Liver (tissue), 3 donors: Measurements from ENCODE around the gene ITIH4.
A peak's percentile ranks its signal among the peaks of the same experiment; 100 is the strongest.

Experiments used
- EGR1 ChIP-seq, 2 donors: IDR thresholded peaks; 2 replicates each; pipeline ENCODE4 v1.6.1; 2016 to 2018; ENCODE audit warnings: antibody characterized with exemption in 2 of 2, low read depth in 2 of 2
- FOXA1 ChIP-seq: IDR thresholded peaks from 2 replicates; pipeline ENCODE4 v1.6.1; 2016; ENCODE audit warnings: antibody characterized with exemption
- GABPA ChIP-seq, 2 donors: IDR thresholded peaks in 1 of 2; conservative IDR thresholded peaks in 1 of 2; 2 replicates each; pipeline ENCODE4 v1.6.1; 2016; ENCODE audit warnings: antibody characterized with exemption in 2 of 2, mild to moderate bottlenecking in 1 of 2, moderate library complexity in 1 of 2
- HNF4G ChIP-seq: IDR thresholded peaks from 2 replicates; pipeline ENCODE4 v1.6.1; 2016; ENCODE audit warnings: antibody characterized with exemption
- JUND ChIP-seq, 2 donors: IDR thresholded peaks; 2 replicates each; pipeline ENCODE4 v1.6.1; 2016; ENCODE audit warnings: antibody characterized with exemption in 2 of 2
- RAD21 ChIP-seq, 2 donors: IDR thresholded peaks; 2 replicates each; pipeline ENCODE4 v1.6.1; 2016; ENCODE audit warnings: antibody characterized with exemption in 2 of 2, mild to moderate bottlenecking in 2 of 2
- SP1 ChIP-seq: IDR thresholded peaks from 2 replicates; pipeline ENCODE4 v1.6.1; 2018; ENCODE audit warnings: antibody characterized with exemption, mild to moderate bottlenecking
- TAF1 ChIP-seq: conservative IDR thresholded peaks from 2 replicates; pipeline ENCODE4 v1.6.1; 2016; ENCODE audit warnings: antibody characterized with exemption, mild to moderate bottlenecking
- YY1 ChIP-seq: IDR thresholded peaks from 2 replicates; pipeline ENCODE4 v1.6.1; 2016; ENCODE audit warnings: antibody characterized with exemption, mild to moderate bottlenecking
- TF ChIP-seq, protein P1 (sequence below): fragments of 150-350 bp; IDR thresholded peaks from 2 replicates; pipeline ENCODE4 v1.5.1; 2017; ENCODE audit warnings: improper control_type of control experiment, low read depth, low read length; ENCODE audit not compliant: missing input control
- TF ChIP-seq, protein P2 (sequence below): IDR thresholded peaks from 2 replicates; pipeline ENCODE4 v1.6.1; 2016; ENCODE audit warnings: antibody characterized with exemption, mild to moderate bottlenecking
- TF ChIP-seq, protein P3 (sequence below): IDR thresholded peaks from 2 replicates; pipeline ENCODE4 v1.6.1; 2016; ENCODE audit warnings: antibody characterized with exemption
- TF ChIP-seq, protein P4 (sequence below): IDR thresholded peaks from 2 replicates; pipeline ENCODE4 v1.6.1; 2016; ENCODE audit warnings: antibody characterized with exemption
- TF ChIP-seq, protein P5 (sequence below): IDR thresholded peaks from 2 replicates; pipeline ENCODE4 v1.6.1; 2016; ENCODE audit warnings: antibody characterized with exemption
- donor health status: healthy.
- donor health status: healthy.

DNA sequence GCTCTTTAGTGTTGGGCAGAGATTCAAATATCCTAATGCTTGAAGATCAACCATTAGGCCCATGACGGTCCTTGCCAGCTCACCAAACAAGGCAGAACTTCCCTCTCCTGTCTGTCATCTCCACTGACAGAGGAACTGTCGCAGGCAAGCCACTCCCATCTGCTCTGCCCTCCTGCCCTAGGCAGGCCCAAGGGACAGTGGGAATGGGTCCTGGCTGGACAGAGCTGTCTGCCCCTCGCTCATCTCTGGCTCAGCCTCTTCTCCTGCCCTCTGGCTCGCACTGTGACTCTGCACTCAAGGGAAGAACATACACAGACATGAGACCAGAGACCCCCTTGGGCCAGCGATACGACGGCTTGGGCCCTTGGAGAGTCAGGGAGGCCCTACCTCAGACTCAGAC is 12.0 kb upstream of the ITIH4 start:
- TF ChIP-seq, protein P1, sequence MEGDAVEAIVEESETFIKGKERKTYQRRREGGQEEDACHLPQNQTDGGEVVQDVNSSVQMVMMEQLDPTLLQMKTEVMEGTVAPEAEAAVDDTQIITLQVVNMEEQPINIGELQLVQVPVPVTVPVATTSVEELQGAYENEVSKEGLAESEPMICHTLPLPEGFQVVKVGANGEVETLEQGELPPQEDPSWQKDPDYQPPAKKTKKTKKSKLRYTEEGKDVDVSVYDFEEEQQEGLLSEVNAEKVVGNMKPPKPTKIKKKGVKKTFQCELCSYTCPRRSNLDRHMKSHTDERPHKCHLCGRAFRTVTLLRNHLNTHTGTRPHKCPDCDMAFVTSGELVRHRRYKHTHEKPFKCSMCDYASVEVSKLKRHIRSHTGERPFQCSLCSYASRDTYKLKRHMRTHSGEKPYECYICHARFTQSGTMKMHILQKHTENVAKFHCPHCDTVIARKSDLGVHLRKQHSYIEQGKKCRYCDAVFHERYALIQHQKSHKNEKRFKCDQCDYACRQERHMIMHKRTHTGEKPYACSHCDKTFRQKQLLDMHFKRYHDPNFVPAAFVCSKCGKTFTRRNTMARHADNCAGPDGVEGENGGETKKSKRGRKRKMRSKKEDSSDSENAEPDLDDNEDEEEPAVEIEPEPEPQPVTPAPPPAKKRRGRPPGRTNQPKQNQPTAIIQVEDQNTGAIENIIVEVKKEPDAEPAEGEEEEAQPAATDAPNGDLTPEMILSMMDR, result no peak
- TF ChIP-seq YY1 (peak; percentile 76), RAD21 (IDR thresholded peaks at IDR 0.05) (peak in 1 of 2 donors; percentile 47), SP1 (peak; percentile 74), JUND (IDR thresholded peaks at IDR 0.05) (no peak), GABPA (IDR thresholded peaks at IDR 0.05 in 1 of 2, conservative IDR thresholded peaks at IDR 0.05 in 1 of 2) (no peak), TAF1 (no peak), EGR1 (IDR thresholded peaks at IDR 0.05; ENCODE audit: low read depth in 2 of 2) (no peak), FOXA1 (no peak), HNF4G (peak; percentile 30)
- TF ChIP-seq, protein P2, sequence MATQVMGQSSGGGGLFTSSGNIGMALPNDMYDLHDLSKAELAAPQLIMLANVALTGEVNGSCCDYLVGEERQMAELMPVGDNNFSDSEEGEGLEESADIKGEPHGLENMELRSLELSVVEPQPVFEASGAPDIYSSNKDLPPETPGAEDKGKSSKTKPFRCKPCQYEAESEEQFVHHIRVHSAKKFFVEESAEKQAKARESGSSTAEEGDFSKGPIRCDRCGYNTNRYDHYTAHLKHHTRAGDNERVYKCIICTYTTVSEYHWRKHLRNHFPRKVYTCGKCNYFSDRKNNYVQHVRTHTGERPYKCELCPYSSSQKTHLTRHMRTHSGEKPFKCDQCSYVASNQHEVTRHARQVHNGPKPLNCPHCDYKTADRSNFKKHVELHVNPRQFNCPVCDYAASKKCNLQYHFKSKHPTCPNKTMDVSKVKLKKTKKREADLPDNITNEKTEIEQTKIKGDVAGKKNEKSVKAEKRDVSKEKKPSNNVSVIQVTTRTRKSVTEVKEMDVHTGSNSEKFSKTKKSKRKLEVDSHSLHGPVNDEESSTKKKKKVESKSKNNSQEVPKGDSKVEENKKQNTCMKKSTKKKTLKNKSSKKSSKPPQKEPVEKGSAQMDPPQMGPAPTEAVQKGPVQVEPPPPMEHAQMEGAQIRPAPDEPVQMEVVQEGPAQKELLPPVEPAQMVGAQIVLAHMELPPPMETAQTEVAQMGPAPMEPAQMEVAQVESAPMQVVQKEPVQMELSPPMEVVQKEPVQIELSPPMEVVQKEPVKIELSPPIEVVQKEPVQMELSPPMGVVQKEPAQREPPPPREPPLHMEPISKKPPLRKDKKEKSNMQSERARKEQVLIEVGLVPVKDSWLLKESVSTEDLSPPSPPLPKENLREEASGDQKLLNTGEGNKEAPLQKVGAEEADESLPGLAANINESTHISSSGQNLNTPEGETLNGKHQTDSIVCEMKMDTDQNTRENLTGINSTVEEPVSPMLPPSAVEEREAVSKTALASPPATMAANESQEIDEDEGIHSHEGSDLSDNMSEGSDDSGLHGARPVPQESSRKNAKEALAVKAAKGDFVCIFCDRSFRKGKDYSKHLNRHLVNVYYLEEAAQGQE, result peak; percentile 77
- TF ChIP-seq, protein P3, sequence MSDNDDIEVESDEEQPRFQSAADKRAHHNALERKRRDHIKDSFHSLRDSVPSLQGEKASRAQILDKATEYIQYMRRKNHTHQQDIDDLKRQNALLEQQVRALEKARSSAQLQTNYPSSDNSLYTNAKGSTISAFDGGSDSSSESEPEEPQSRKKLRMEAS, result no peak
- TF ChIP-seq, protein P4, sequence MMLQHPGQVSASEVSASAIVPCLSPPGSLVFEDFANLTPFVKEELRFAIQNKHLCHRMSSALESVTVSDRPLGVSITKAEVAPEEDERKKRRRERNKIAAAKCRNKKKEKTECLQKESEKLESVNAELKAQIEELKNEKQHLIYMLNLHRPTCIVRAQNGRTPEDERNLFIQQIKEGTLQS, result no peak
- TF ChIP-seq, protein P5, sequence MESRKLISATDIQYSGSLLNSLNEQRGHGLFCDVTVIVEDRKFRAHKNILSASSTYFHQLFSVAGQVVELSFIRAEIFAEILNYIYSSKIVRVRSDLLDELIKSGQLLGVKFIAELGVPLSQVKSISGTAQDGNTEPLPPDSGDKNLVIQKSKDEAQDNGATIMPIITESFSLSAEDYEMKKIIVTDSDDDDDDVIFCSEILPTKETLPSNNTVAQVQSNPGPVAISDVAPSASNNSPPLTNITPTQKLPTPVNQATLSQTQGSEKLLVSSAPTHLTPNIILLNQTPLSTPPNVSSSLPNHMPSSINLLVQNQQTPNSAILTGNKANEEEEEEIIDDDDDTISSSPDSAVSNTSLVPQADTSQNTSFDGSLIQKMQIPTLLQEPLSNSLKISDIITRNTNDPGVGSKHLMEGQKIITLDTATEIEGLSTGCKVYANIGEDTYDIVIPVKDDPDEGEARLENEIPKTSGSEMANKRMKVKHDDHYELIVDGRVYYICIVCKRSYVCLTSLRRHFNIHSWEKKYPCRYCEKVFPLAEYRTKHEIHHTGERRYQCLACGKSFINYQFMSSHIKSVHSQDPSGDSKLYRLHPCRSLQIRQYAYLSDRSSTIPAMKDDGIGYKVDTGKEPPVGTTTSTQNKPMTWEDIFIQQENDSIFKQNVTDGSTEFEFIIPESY, result no peak
